ENCODE data around the gene ZFP57.
"Not testable (repeated sequence)": the region's sequence is repeated elsewhere in the genome, so short reads cannot be mapped to it uniquely, and the experiment has no call there.

GRCh38 chr6:29661502-29662141 lies 19.3 kb downstream of the ZFP57 start:
- not testable (repeated sequence) for TF ChIP-seq CTCF (IDR thresholded peaks at IDR 0.05; ENCODE audit: low read depth, low read length); MYC (IDR thresholded peaks at IDR 0.05; ENCODE audit: low read depth, low read length); POLR2A (IDR thresholded peaks at IDR 0.05; ENCODE audit: extremely low read depth, insufficient read length); MAX (IDR thresholded peaks at IDR 0.05; ENCODE audit: low read depth, low read length)
